ENCODE data around the gene LMNTD1. TPM values are rescaled to one million over a fixed set of nuclear protein-coding genes. Genes with fewer than 3 reads are reported as not detected.
A peak's percentile ranks its signal among the peaks of the same experiment; 100 is the strongest.

The LMNTD1 gene
- total and polyA plus RNA-seq, 9 of the 15 experiments (the other 6 are each of a cell fraction or from before 2014, with no cell fraction given): not detected

GRCh38 chr12:25556153-25556552 is 3.1 kb upstream of the LMNTD1 start:
- TF ChIP-seq ATF1 (CRISPR knock-in tag; IDR thresholded peaks at IDR 0.05) (no peak), ATF1 (tag; IDR thresholded peaks at IDR 0.05) (no peak), SPI1 (IDR thresholded peaks at IDR 0.05; ENCODE audit: borderline replicate concordance, low read depth, low read length) (peak; percentile 67)

GRCh38 chr12:25552681-25553080 is 402 bp downstream of the LMNTD1 start:
- Histone ChIP-seq H2AFZ (ENCODE audit: low read depth, low read length) (no peak overlapping the region), H3K9me1 (ENCODE audit: control insufficient read depth, insufficient read depth, low read length) (no peaks in the 10 kb centered on the region), H3K9ac (ENCODE audit: insufficient read depth in 1 of 2, low read depth in 2 of 2, low read length in 2 of 2) (no peak overlapping the region), H3K79me2 (ENCODE audit: control insufficient read depth, insufficient read depth, low read length) (no peaks in the 10 kb centered on the region), H3K9me3 (replicated peaks; ENCODE audit: control insufficient read depth, insufficient read depth, low read depth, low read length) (no peaks in the 10 kb centered on the region), H3K4me1 (replicated peaks in 1 of 2; ENCODE audit: control insufficient read depth in 2 of 2, insufficient read depth in 2 of 2, low read length in 2 of 2) (no peaks in the 10 kb centered on the region), H3K27ac (ENCODE audit: extremely low read depth, low read depth, low read length) (no peak overlapping the region), H3K4me2 (ENCODE audit: insufficient read depth, low read length) (no peak overlapping the region), H3K4me3 (no peak overlapping the region), H4K20me1 (replicated peaks; ENCODE audit: control insufficient read depth, insufficient read depth, low read length) (no peaks in the 10 kb centered on the region), H3K27me3 (ENCODE audit: control insufficient read depth in 2 of 2, insufficient read depth in 2 of 2, low read length in 2 of 2) (no peaks in the 10 kb centered on the region), H3K36me3 (ENCODE audit: control insufficient read depth, insufficient read depth, low read length) (no peaks in the 10 kb centered on the region)
- in situ Hi-C loops (cut with MboI): no loop called here
- intact Hi-C loops (cut with micrococcal nuclease): loop anchor here (10.0 kb wide), 1 partner anchor 108 kb away; no protein-coding TSS in a partner anchor
- ChIA-PET CTCF (ENCODE audit: low intra/inter-chr PET ratio) (interaction anchor here (0.6 kb wide), 1 partner anchor 913 kb away, joined by 3 read pairs; no protein-coding TSS in a partner anchor), POLR2A (interaction anchor here (0.6 kb wide), 1 partner anchor 228 kb away, joined by 3 read pairs; no protein-coding TSS in a partner anchor)
- no TSS peak for BruUV-seq (replicated peaks)
- WGBS (ENCODE audit: insufficient coverage, low coverage, missing lambda C conversion rate): 0% methylated on average over 3 of the region's 3 CpGs
- ATAC-seq (no peak), FAIRE-seq (no peak), DNase-seq (ENCODE audit: extremely low read depth in 1 of 4, low spot score in 3 of 4) (no peak)
- TF ChIP-seq U2AF1 (optimal IDR thresholded peaks at IDR 0.05; ENCODE audit: low read depth, low read length) (no peak), ZNF224 (CRISPR knock-in tag; IDR thresholded peaks at IDR 0.05) (no peak), FOXA3 (CRISPR knock-in tag; conservative IDR thresholded peaks at IDR 0.05 in 1 of 2, IDR thresholded peaks at IDR 0.05 in 1 of 2) (no peak), CEBPG (CRISPR knock-in tag; IDR thresholded peaks at IDR 0.05) (no peak), CEBPG (tag; conservative IDR thresholded peaks at IDR 0.05 in 1 of 2, IDR thresholded peaks at IDR 0.05 in 1 of 2) (no peak), ZNF184 (CRISPR knock-in tag; IDR thresholded peaks at IDR 0.05) (no peak), MBD2 (IDR thresholded peaks at IDR 0.05; ENCODE audit: borderline replicate concordance, low read depth) (no peak), THRA (IDR thresholded peaks at IDR 0.05) (no peak), ELF2 (CRISPR knock-in tag; IDR thresholded peaks at IDR 0.05) (no peak), HIVEP1 (CRISPR knock-in tag; IDR thresholded peaks at IDR 0.05) (no peak), TFAP4 (CRISPR knock-in tag; IDR thresholded peaks at IDR 0.05; ENCODE audit: borderline replicate concordance) (no peak), PHF20 (IDR thresholded peaks at IDR 0.05; ENCODE audit: partially characterized antibody) (no peak), ZNF23 (CRISPR knock-in tag; IDR thresholded peaks at IDR 0.05) (no peak)

More at GRCh38 chr12:25556153-25556552, 3.1 kb upstream of the LMNTD1 start:
- Histone ChIP-seq H3K79me2 (ENCODE audit: control insufficient read depth, insufficient read depth, low read length) (no peaks in the 10 kb centered on the region), H3K9me3 (replicated peaks; ENCODE audit: control insufficient read depth, insufficient read depth, low read depth, low read length) (no peaks in the 10 kb centered on the region), H3K9me1 (ENCODE audit: control insufficient read depth, insufficient read depth, low read length) (no peaks in the 10 kb centered on the region), H3K27ac (ENCODE audit: extremely low read depth, low read depth, low read length) (no peak overlapping the region), H3K9ac (ENCODE audit: insufficient read depth in 1 of 2, low read depth in 2 of 2, low read length in 2 of 2) (no peak overlapping the region), H4K20me1 (replicated peaks; ENCODE audit: control insufficient read depth, insufficient read depth, low read length) (no peaks in the 10 kb centered on the region), H3K4me1 (replicated peaks in 1 of 2; ENCODE audit: control insufficient read depth in 2 of 2, insufficient read depth in 2 of 2, low read length in 2 of 2) (no peaks in the 10 kb centered on the region), H3K4me2 (ENCODE audit: insufficient read depth, low read length) (no peak overlapping the region), H3K27me3 (ENCODE audit: control insufficient read depth in 2 of 2, insufficient read depth in 2 of 2, low read length in 2 of 2) (no peaks in the 10 kb centered on the region), H2AFZ (ENCODE audit: low read depth, low read length) (no peak overlapping the region), H3K4me3 (no peak overlapping the region), H3K36me3 (ENCODE audit: control insufficient read depth, insufficient read depth, low read length) (no peaks in the 10 kb centered on the region)
- in situ Hi-C loops (cut with MboI): no loop called here
- no peak for ATAC-seq
- no peak for FAIRE-seq
- no peak for DNase-seq (ENCODE audit: extremely low read depth in 1 of 4, low spot score in 3 of 4)
- POLR2A ChIA-PET: no interaction called here
- WGBS (ENCODE audit: insufficient coverage, low coverage, missing lambda C conversion rate): 2% methylated on average over 6 of the region's 6 CpGs
- intact Hi-C loops (cut with micrococcal nuclease): loop anchor here (10.0 kb wide), 1 partner anchor 111 kb away; no protein-coding TSS in a partner anchor
- CTCF ChIA-PET (ENCODE audit: low intra/inter-chr PET ratio): no interaction called here
- no TSS peak for BruUV-seq (replicated peaks)

All from K562 (cell line).